HG03064 (cell line): ENCODE results near the gene EXD1.

Experiments used
- ATAC-seq: cut with Tn5 transposase; IDR thresholded peaks from one replicate; pipeline ENCODE4 v1.9.1; 2021; ENCODE audit warnings: low read depth; ENCODE audit not compliant: unreplicated experiment

Gene EXD1

DNA sequence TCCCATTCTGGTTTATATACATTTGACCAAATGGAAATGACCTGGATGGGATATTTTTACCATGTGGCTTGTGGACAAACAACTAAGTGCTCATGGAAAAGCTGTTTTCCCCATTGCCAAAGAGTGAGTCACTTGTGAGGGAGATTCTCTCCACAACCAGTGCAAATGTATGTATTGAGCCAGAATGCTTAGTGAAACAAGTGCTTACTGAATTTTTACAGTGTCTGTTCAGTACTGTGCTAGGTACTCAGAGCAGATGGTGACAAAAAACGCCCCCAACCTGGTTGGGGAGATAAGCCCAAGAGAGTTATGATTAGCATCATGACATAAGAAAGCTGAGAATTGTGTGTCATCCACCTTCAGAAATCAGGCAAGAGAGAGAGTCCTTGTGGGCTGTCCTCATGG lies 2.8 kb upstream of the EXD1 start:
- no peak for ATAC-seq

DNA sequence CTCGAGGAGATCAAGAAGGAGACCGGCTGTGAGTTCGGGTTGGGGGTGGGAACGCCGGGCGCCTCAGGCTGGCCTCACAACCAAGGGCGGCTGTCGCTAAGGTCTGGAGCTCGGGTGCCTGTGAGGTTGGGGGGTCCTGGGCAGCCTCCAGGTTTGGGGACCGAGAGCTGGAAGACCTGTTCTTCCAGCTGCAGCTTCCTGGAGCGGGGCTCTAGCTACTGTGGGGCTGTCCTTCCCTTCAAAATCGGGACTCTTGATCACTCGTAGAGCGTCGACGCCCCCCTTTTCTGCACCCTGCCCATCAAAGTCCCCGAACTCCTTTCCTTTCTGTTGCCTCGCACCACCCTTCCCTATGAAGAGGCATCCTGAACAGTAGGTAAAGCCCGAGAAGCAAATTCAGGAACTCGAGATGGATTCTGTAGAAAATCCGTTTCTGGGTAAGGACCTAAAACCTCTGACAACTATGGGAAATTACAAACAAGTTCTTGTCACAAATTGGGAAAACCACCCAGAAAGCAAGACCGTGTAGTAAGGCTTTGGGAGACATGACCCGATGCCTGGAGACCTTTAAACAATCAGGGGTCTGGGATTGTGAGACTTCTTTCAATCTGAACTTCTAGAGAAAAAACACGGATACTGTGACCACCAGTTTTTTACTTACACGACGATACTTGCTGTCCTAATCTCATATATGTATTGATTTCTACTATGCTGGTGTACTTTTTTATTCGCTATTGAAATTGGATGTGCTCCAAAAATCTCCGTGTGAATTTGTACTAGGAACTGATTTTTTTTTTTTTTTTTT lies 1.1 kb upstream of the EXD1 start:
- ATAC-seq = peak; percentile 42

DNA sequence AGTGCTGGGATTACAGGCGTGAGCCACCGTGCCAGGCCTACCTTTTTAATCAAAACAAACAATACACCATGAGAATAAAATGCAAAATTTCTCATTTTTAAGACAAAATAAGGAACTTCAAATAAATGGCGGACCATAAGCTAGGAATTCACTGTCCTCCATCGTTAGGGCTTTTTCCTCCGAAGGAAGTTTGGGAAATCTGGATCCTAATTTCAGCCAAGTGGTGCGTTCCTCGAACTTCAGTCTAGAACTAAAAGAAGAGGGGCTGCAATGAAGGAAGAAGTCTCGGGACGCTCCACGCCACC lies 260 bp downstream of the EXD1 start:
- ATAC-seq = no peak

DNA sequence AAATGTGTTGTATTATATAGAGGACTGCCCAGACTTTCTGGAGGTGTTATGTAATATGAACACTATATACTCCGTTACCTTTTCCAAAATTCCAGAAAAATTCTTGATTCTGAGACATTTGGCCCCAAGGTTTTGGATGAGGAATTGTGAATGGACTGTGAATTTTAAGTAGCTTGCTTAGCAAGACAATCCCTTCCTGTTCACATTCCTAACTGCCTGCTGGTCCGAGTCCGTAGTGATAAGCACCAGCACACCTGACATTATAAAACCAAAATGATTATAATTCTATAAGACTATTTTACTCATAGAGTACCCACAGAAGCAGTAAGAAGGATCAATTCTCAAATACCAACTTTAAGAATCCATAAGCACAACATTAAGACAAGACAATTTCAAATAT lies 11.2 kb downstream of the EXD1 start:
- ATAC-seq = no peak

GRCh38 chr15:41218851-41219250 lies 11.7 kb downstream of the EXD1 start:
- no peak for ATAC-seq

DNA sequence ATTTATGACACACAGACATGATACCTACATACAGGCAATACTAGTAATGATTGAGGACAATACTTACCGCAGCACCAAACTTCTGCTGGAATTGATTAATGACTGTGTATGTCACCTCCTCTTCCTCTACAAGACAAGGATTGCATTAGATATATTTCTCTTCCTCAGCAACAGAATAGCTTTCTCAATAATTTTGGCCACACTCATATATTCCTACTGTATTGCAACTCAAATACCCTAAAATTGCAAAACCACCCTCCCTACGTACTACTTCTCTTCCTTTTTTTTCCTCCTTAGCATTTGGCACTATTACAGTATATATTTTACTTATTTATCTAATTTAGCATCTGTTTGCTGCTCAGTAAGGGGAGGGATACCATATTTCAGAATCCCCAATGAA lies 14.8 kb downstream of the EXD1 start:
- no peak for ATAC-seq

GRCh38 chr15:41207687-41208448 lies 22.7 kb downstream of the EXD1 start:
- ATAC-seq = no peak

- no peak for ATAC-seq
Observed at GRCh38 chr15:41205315-41205714, 25.2 kb downstream of the EXD1 start.

- ATAC-seq = no peak
Observed at GRCh38 chr15:41203395-41203794, 27.2 kb downstream of the EXD1 start.

- no peak for ATAC-seq
Observed at GRCh38 chr15:41199470-41199869, 31.1 kb downstream of the EXD1 start.

DNA sequence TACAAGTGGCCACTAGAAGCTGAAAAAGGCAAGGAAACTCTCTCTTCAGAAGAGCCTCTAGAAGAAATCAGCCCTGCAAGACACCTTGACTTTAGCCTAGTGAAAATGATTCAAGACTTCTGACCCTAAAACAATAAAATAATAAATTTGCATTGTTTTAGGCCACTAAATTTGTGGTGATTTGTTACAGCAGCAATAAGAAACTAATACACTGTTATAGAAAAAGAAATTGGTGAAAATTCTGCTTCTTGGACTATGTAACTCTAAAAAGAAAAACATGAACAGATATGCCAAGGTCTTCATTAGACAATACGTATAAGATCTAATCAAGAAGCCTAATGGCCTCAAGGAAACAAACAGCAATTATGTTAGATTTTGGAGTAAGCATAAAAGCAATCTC lies 36.1 kb downstream of the EXD1 start:
- no peak for ATAC-seq

GRCh38 chr15:41183581-41183980 lies 47.0 kb downstream of the EXD1 start:
- no peak for ATAC-seq

DNA sequence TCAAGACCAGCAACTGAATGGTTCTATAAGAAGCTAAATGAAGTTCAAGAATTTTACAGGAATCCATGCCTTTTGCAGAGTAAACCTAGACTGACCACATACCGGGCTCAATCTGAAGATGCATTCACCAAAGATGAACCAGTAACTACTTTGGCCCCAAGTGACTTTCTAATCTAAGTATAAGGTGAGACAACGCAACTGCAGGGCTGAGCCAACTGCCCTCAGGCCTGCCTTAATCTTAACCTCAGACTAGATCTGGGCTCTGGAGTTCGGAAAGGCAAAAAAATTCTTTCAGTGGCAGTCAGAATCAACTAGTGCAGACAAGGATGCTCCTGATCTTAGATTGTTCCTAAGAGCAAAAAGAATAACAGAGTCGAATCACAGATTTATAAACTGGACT lies 48.3 kb downstream of the EXD1 start:
- ATAC-seq = no peak

DNA sequence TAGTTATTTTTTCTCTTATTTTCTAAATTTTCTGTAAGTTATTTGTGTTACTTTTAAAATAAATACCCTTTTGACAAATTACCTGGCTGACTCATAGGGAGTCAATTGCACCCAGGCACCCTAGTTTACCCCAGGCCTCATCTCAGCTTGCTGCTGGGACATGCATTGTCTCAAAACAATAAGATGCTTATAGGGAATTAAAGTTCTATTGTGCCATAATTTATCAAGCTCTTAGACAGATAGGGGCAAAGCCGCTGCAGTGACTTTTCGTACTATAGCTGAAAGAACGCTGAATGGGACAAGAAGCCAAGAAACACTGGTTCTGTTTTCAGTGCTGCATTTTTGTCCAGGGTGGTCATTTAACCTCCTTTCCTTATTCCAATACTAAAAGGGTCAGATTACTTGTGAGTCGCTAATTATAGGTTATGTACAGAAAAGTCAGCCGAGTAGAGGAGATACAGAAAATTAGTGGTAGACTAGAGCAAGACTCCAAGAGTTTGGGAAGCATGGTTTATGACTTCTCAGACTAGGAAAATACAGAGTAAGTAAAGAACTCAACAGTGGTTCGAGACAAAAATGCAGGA lies 50.3 kb downstream of the EXD1 start:
- ATAC-seq = no peak

DNA sequence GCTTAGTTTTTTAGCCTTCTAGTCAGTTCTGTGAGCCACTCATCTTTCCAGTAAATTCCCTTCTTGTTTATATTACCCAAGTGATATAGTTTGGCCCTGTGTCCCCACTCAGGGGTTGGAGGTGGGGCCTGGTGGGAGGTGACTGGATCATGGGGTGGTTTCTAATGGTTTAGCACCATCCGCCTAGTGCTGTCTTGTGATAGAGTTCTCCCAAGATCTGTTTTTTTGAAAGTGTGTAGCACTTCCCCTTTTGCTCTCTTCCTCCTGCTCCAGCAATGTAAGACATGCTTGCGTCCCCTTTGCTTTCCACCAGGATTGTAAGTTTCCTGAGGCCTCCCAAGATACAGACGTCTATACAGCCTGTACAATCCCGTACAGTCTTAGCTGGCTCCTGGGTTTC lies 60.8 kb downstream of the EXD1 start:
- no peak for ATAC-seq

GRCh38 chr15:41169086-41169485 lies 61.5 kb downstream of the EXD1 start:
- ATAC-seq = no peak

GRCh38 chr15:41161736-41162135 lies 68.8 kb downstream of the EXD1 start:
- no peak for ATAC-seq

DNA sequence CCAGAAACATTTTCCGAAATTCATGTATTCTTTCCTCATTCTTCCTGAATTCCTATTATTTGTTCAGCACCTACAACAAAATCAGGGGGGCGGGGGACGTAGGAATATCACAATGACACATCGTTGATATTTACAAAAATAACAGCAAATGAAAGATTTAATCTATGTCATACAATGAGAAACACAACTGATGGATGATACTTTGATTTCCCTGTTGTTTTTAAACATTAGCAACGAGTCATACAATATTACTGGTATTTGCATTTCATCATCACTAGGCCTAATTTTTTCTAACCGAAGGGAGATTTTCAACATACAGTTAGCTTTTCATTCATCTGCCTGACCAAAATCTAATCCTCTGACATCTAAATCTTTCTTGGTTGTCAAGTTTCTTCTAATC lies 69.2 kb downstream of the EXD1 start:
- no peak for ATAC-seq

- no peak for ATAC-seq
Observed at GRCh38 chr15:41160639-41161315, 69.8 kb downstream of the EXD1 start.

- no peak for ATAC-seq
Observed at GRCh38 chr15:41154412-41154811, 76.1 kb downstream of the EXD1 start.

DNA sequence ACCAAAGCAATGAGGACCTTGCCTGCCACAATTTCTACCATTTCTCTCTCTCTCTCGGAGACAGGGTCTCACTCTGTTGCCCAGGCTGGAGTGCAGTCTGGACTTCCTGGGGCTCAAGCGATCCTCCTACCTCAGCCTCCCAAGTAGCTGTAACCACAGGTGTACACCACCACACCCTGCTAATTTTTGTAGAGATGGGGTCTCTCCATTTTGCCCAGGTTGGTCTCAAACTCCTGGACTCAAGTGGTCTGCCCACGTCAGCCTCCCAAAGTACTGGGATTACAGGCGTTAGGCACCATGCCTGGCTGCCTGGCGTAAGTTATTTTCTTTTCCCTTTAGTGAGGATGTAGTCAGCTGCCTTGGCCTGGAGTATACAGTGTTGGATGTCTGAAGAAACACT lies 76.8 kb downstream of the EXD1 start:
- no peak for ATAC-seq
